B cell (primary cell): ENCODE measurements around the gene SPEG. TPM values are rescaled to one million over a fixed set of nuclear protein-coding genes. Genes with fewer than 3 reads are reported as not detected.
A peak's percentile ranks its signal among the peaks of the same experiment; 100 is the strongest.

ENCODE experiments used
- ATAC-seq: fragments of 200-7000 bp; cut with Tn5 transposase; one replicate; pipeline ENCODE4 v1.10.0; 2021; ENCODE audit warnings: low read depth, mild to moderate bottlenecking, moderate number of reproducible peaks, moderate library complexity
- CTCF ChIA-PET: fragments of 350-600 bp; sonication (Branson Sonifier 250); formaldehyde crosslinking; loops from one replicate; lab custom pipeline; 2021; ENCODE audit warnings: antibody characterized with exemption, inconsistent platforms; lab: Charles Lee
- POLR2A ChIA-PET: fragments of 350-600 bp; sonication (Branson Sonifier 250); formaldehyde crosslinking; loops from one replicate; lab custom pipeline; 2021; ENCODE audit warnings: antibody characterized with exemption; lab: Charles Lee
- DNase-seq: peaks from one replicate; pipeline ENCODE4 v3.0.0; 2013
- H2AFZ ChIP-seq: 2 replicates; pipeline ENCODE4 v1.6.1; 2012; ENCODE audit warnings: mild to moderate bottlenecking, low read depth, low read length; ENCODE audit not compliant: insufficient read depth, poor library complexity, severe bottlenecking
- H3K27ac ChIP-seq, 2 donors: 1 replicate in 1 of 2; 2 replicates in 1 of 2; pipeline ENCODE4 v1.5.1; 2012 to 2013; ENCODE audit warnings: low read length in 2 of 2, mild to moderate bottlenecking in 2 of 2, moderate library complexity in 1 of 2
- H3K27me3 ChIP-seq, 4 experiments: fragments of 200-600 bp in 1 of 4; sonication (generic) in 1 of 4; replicated peaks in 1 of 4; 1 replicate in 2 of 4; 2 replicates in 2 of 4; pipeline versions ENCODE4 v1.6.1 to v1.7.0; 2013 to 2016; ENCODE audit warnings: low read length in 3 of 4, mild to moderate bottlenecking in 2 of 4, mixed read lengths in 1 of 4, moderate library complexity in 1 of 4; ENCODE audit not compliant: insufficient read depth in 4 of 4, control insufficient read depth in 3 of 4; ENCODE audit errors: control extremely low read depth in 1 of 4
- H3K36me3 ChIP-seq, 2 experiments: replicated peaks in 1 of 2; 1 replicate in 1 of 2; 2 replicates in 1 of 2; pipeline versions ENCODE4 v1.6.1 to v1.7.1; 2013; ENCODE audit warnings: low read length in 1 of 2; ENCODE audit not compliant: insufficient read depth in 2 of 2, control insufficient read depth in 1 of 2; ENCODE audit errors: control extremely low read depth in 1 of 2, extremely low read depth in 1 of 2
- H3K4me1 ChIP-seq, 2 donors: fragments of 200-600 bp in 1 of 2; sonication (generic) in 1 of 2; 1 replicate in 1 of 2; 2 replicates in 1 of 2; pipeline versions ENCODE4 v1.5.1 to v1.6.1; 2013 to 2017; ENCODE audit warnings: low read length in 2 of 2; ENCODE audit not compliant: control insufficient read depth in 2 of 2, insufficient read depth in 2 of 2
- H3K4me2 ChIP-seq: replicated peaks from 2 replicates; pipeline ENCODE3; 2012; ENCODE audit warnings: mild to moderate bottlenecking, low read depth, low read length; ENCODE audit not compliant: poor library complexity, severe bottlenecking
- H3K4me3 ChIP-seq, 5 experiments: fragments of 200-600 bp in 1 of 5; sonication (generic) in 1 of 5; 1 replicate in 3 of 5; 2 replicates in 2 of 5; pipeline versions ENCODE4 v1.5.1 to v1.7.0; 2011 to 2016; ENCODE audit warnings: low read length in 4 of 5, mild to moderate bottlenecking in 4 of 5, low read depth in 2 of 5, control low read depth in 1 of 5, moderate library complexity in 1 of 5; ENCODE audit not compliant: insufficient read depth in 1 of 5; ENCODE audit errors: control extremely low read depth in 1 of 5, extremely low read depth in 1 of 5
- H3K79me2 ChIP-seq: fragments of 200-600 bp; sonication (generic); one replicate; pipeline ENCODE4 v1.6.0; 2016; ENCODE audit warnings: low read length; ENCODE audit not compliant: control insufficient read depth, insufficient read depth
- H3K9ac ChIP-seq: fragments of 200-600 bp; sonication (generic); 2 replicates; pipeline ENCODE4 v1.6.1; 2017; ENCODE audit warnings: mild to moderate bottlenecking, low read length, moderate library complexity
- H3K9me3 ChIP-seq, 3 donors: one replicate each; pipeline versions ENCODE4 v1.6.1 to v1.7.1; 2013; ENCODE audit warnings: low read length in 2 of 3; ENCODE audit not compliant: control insufficient read depth in 2 of 3, insufficient read depth in 1 of 3; ENCODE audit errors: control extremely low read depth in 1 of 3
- H4K20me1 ChIP-seq: 2 replicates; pipeline ENCODE4 v1.6.0; 2012; ENCODE audit warnings: mild to moderate bottlenecking, low read length; ENCODE audit not compliant: insufficient read depth, control insufficient read depth, poor library complexity, severe bottlenecking
- H3K27ac Mint-ChIP-seq: one replicate; pipeline ENCODE4 v1.8.0; 2021; ENCODE audit warnings: mixed read lengths
- H3K27me3 Mint-ChIP-seq: one replicate; pipeline ENCODE4 v1.8.0; 2021; ENCODE audit warnings: mixed read lengths
- H3K4me1 Mint-ChIP-seq: one replicate; pipeline ENCODE4 v1.8.0; 2021; ENCODE audit warnings: mixed read lengths
- H3K4me3 Mint-ChIP-seq: one replicate; pipeline ENCODE4 v1.8.0; 2021; ENCODE audit warnings: mixed read lengths
- H3K9me3 Mint-ChIP-seq: one replicate; pipeline ENCODE4 v1.8.0; 2022; ENCODE audit warnings: mixed read lengths; ENCODE audit not compliant: insufficient read depth
- CTCF ChIP-seq: fragments of 200-600 bp; IDR thresholded peaks from one replicate; pipeline ENCODE4 v1.8.0; 2022; ENCODE audit warnings: antibody characterized with exemption, mild to moderate bottlenecking
- EZH2 ChIP-seq: IDR thresholded peaks from 2 replicates; pipeline ENCODE4 v1.6.1; 2012; ENCODE audit warnings: borderline replicate concordance, low read depth, mild to moderate bottlenecking, moderate library complexity, low read length; ENCODE audit not compliant: insufficient read depth, poor library complexity, severe bottlenecking
- WGBS: methylation state at CpG from one replicate; pipeline ENCODE4 v1.1.5; 2013; ENCODE audit warnings: missing lambda C conversion rate; ENCODE audit not compliant: insufficient coverage; 5-methylcytosine and 5-hydroxymethylcytosine counted together
- intact Hi-C: fragments of 100-400 bp; cut with micrococcal nuclease; formaldehyde crosslinking; loops from one replicate; pipeline ENCODE4 v1.10.0; 2022
- polyA plus RNA-seq: library from polyadenylated mRNA; depleted of rRNA; stranded (reverse); fragments of >200 nt; gene quantifications from 2 replicates; pipeline ENCODE4 v1.2.3, GENCODE V29; 2012
- total RNA-seq, 2 donors: library from RNA; stranded (reverse); fragments of 120-200 nt in 1 of 2; gene quantifications; 1 replicate in 1 of 2; 2 replicates in 1 of 2; pipeline versions ENCODE4 v1.2.3 to v1.2.4, GENCODE V29; 2013 to 2022

The SPEG gene
- total and polyA plus RNA-seq, 2 donors (not counting 1 experiment from before 2014, with no cell fraction given), result 0.03 to 0.74 TPM

DNA sequence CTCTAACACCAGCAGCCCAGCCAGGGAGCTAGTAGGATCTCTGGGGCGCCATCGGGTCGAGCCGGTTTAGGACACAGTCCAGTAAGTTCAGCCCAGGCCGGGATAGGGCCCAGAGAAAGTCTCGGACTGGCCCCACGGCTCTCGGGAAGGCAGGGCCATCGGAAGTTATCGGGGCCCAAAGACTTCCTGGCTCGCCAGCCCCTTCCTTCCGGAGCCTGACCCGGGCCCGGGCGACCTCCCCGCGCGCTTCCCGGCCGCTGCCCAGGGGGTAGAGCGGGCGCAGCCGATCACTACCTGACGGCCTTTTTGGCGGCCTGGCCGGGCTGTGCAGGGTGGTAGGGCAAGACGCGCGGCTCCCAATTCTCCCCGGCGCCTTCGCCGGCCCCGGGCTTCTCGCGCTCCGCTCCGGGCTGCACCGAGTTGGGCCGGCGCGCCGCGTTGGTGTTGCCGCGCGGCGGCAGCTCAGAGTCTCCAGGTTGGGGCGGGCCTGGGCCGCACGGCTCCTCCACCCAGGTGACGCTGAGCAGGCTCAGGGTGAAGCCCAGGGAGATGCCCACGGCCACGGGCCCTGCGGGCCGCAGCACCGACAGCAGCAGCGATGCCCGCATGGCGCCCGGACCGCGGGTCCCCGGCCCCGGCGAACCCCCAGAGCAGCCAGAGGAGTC is 108.4 kb downstream of the SPEG start:
- no peaks in the 10 kb centered on the region for H3K9me3 Mint-ChIP-seq
- peaks cover 29 to 31% of the 10 kb centered on the region in 2 donors for H3K4me1 ChIP-seq

More for the DNA sequence above, 108.4 kb downstream of the SPEG start:
- whole genome bisulfite sequencing, result under 1% methylated on average over 66 of the region's 66 CpGs
- intact Hi-C loops, result loop anchor here (1.0 to 2.0 kb wide), 4 partner anchors 45 to 382 kb away; partner anchors contain the start of genes GMPPA and NHEJ1
- POLR2A ChIA-PET, result interaction anchor here (1.0 to 1.3 kb wide), 2 partner anchors 10 to 288 kb away, joined by 4 read pairs; no protein-coding TSS in a partner anchor
- TF ChIP-seq CTCF (peak; percentile 13), EZH2 (no peak)
- ATAC-seq (peak; percentile 28), DNase-seq (peak; percentile 45)
- peak overlapping the region; percentile 32 for H3K27ac Mint-ChIP-seq
- peak overlapping the region in 4 of 5 experiments; percentile 63 to 78 (median 67) for H3K4me3 ChIP-seq
- H3K4me1 Mint-ChIP-seq, result peaks cover 24% of the 10 kb centered on the region
- H3K4me3 Mint-ChIP-seq, result peak overlapping the region; percentile 80
- no peaks in the 10 kb centered on the region for H3K79me2 ChIP-seq
- no peaks in the 10 kb centered on the region for H3K36me3 ChIP-seq
- peak overlapping the region; percentile 86 for H2AFZ ChIP-seq
- peaks cover 0 to 86% (median 21%) of the 10 kb centered on the region in 4 experiments for H3K27me3 ChIP-seq
- CTCF ChIA-PET, result interaction anchor here (1.0 to 3.5 kb wide), 9 partner anchors 9 to 146 kb away, joined by 3 to 29 read pairs (median 5); no protein-coding TSS in a partner anchor
- H3K27me3 Mint-ChIP-seq, result peaks cover 36% of the 10 kb centered on the region
- peak overlapping the region; percentile 70 for H3K9ac ChIP-seq
- peak overlapping the region; percentile 98 for H3K4me2 ChIP-seq
- peaks cover 0 to 26% (median 0%) of the 10 kb centered on the region in 3 donors for H3K9me3 ChIP-seq
- no peaks in the 10 kb centered on the region for H4K20me1 ChIP-seq
- H3K27ac ChIP-seq, result peak overlapping the region in 1 of 2 donors; percentile 35
